HG03064 (cell line): ENCODE measurements around the gene VAPB.

Source experiments
- ATAC-seq: cut with Tn5 transposase; IDR thresholded peaks from one replicate; pipeline ENCODE4 v1.9.1; 2021; ENCODE audit warnings: low read depth; ENCODE audit not compliant: unreplicated experiment

Gene VAPB

GRCh38 chr20:58478141-58478805 is 89.2 kb downstream of the VAPB start:
- ATAC-seq: no peak

GRCh38 chr20:58479726-58480440 is 90.9 kb downstream of the VAPB start:
- ATAC-seq: no peak

DNA sequence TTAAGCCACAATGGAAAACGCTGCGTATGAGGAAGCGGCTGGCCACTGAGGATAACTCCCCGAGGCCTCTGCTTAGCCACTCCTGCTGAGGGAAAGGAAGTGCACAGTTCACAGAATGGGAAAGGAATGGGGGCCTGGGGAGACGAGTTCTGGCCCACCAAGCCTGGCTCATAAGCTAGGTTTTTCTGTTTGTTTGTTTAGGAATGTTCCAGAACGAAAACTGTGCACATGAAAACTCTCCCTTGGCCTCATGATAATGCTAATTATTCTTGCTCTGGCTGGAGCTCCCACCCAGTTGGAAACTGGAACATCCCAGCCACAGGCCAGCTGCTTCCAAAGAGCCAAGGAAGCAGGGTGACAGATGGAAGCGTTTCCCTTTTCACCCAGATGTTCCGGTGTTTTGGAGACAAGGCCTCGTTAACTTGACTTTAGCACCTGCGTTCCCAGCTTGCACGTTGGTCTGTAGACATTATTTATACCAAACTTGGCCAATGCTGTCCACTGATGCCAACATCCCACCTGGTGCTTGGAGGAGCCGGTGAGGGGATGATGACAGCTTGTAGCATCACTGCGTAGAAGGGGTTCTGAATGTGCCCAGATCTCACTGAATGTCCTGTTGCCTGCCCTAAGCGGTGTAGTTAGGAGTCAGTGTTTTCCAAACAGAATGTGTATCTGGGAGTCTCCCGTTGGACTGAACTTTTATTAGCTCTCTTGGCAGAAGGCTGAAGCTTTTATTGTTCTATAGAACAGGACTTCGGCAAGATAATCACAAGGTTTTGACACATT is 91.7 kb downstream of the VAPB start:
- no peak for ATAC-seq

- ATAC-seq: no peak
These were observed 92.5 kb downstream of the VAPB start for GRCh38 chr20:58481481-58482021.

DNA sequence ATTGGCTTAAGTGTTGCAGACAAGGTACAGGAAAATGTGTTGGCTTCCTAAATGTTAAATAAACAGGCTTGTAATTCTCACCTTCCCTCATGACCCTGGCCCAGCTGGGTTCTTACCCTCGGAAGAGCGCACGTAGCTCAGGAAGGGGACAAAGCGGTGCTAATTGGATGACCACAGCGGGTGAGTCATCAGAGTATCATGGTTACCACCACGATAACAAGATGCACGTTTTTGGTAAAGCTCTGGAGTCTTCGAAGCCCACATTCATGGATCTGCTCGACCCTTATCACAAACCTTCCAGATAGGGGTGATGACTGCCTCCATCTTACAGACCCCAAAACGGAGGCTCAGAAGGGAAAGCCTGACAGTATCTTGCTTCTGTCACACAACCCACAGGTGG is 93.4 kb downstream of the VAPB start:
- ATAC-seq: no peak

DNA sequence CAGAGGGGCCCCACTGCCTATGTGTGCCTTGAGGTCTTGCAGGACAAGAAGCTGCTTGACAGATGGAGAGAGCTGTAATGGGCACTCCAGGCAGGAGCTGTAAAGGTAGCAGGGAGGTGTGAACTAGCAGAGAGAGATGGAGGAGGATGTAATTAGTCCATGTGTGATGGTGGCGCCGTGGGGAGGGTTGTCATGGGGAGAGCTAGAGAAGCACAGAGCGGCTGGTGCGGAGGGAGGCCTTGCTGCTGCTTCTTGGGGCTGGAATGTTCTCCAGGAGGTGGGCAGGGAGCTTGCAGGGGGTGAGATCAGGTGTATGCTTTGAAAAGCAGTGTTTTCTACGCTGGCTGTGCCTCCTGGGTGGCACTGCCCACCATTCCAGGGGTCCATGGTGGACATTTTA is 94.0 kb downstream of the VAPB start:
- no peak for ATAC-seq

- no peak for ATAC-seq
These were observed 94.4 kb downstream of the VAPB start for GRCh38 chr20:58483470-58483869.

GRCh38 chr20:58485393-58485792 is 96.4 kb downstream of the VAPB start:
- no peak for ATAC-seq

DNA sequence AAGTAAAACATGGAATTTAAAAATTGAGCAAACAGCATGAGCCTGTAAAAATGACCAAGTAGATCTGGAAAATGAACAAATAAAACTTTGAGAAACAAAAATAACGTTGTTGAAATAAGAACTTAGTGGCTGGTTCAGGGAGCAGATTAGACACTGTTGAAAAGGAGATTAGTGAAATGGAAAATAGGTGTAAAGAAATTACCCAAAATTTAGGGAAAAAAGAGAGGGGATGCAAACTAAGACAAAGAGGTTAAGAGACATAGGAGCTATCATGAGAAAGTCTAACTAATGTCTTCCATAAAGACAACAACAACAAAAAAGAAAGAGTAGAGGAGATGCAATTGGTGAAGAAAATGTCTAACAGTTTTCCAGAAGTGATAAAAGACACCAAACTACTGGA is 97.2 kb downstream of the VAPB start:
- no peak for ATAC-seq

- ATAC-seq: no peak
These were observed 103.2 kb downstream of the VAPB start for GRCh38 chr20:58492074-58492718.

DNA sequence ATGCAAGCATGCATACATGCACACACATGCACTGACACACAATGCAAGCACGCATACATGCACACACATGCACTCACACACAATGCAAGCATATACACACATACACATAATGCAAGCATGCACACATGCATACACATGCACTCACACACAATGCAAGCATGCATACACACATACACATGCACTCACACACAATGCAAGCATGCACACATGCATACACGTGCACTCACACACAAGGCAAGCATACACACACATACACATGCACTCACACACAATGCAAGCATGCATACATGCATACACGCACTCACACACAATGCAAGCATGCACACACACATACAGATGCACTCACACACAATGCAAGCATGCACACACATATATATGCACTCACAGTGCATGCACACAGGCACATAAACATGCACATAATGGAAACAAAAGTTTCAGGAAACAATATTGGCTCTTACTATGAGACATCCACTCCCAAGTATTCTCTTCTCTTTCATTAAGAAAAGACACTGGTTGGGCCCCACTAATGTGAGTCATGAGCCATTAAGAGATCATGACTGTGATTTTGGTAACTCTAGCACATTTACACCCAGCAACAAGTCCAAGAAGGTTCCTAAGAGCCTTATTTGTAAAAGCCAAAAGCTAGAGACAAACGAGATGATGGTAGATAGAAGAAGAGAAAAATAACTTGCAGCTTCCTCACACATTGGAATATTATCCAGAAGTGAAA is 103.9 kb downstream of the VAPB start:
- no peak for ATAC-seq

- no peak for ATAC-seq
These were observed 106.0 kb downstream of the VAPB start for GRCh38 chr20:58494923-58495622.

- ATAC-seq: no peak
These were observed 106.8 kb downstream of the VAPB start for GRCh38 chr20:58495623-58496428.

- no peak for ATAC-seq
These were observed 107.4 kb downstream of the VAPB start for GRCh38 chr20:58496429-58496769.

DNA sequence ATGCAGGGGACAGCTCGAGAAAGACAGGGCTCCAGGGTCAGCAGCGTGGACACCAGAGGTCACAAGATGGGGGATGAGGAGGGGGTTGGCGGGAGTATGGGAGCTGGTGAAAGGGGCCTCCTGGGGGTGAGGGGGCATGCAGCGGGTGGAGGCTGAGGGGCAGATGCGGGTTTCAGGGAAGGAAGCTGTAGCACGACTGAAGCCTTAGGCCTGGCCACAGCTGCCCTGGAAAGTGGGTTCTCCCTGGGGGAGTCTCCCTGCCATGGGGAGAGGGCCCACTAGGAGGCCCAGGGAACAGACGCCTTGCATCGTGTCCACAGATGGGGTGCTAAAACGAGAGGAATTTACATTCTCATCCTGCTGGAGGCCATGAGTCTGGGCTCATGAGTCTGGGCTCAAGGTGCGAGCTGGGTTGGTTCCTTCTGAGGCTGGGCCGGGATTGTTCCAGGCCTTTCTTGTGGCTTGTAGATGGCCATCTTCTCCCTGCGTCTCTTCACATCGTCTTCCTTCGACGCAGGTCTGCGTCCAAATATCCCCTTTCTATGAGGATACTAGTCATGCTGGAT is 108.1 kb downstream of the VAPB start:
- no peak for ATAC-seq

- no peak for ATAC-seq
These were observed 108.9 kb downstream of the VAPB start for GRCh38 chr20:58497724-58498469.

DNA sequence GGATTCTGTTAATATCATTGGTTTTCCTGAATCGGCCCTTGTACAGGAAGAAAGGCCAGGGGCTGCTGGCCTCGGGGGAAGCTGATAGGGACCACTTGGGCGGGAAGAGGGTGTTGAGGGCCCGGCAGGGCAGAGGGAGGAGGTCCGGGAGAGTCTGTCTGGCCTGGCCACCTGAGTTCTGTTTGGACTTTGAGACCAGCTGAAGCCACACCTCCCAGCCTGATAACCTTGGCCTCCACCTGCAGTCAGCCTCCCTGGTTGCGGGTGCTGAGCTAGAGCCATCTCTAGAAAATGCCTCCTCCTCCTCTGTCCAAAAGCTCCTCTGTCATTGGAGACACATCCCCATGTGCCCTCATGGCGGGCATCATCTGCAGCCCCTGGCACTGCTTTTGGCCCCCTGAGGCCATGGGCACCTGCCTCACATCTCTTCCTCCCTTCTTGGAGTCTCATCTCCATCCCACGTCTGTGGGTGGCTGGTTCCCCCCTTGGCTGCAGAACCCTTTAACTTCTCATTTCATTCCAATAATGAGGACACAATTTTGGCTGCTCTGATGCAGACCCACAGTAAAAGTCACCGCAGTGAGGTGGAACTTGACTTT is 109.5 kb downstream of the VAPB start:
- no peak for ATAC-seq
